Subcutaneous abdominal adipose tissue (tissue), 5 donors: ENCODE measurements around the gene MEIS1.

Experiments
- H3K27ac ChIP-seq: one replicate; pipeline ENCODE4 v1.7.0; 2013; ENCODE audit warnings: low read depth, mild to moderate bottlenecking, inconsistent platforms, low read length, moderate library complexity
- H3K27me3 ChIP-seq, 5 donors: one replicate each; pipeline ENCODE4 v1.7.0; 2013; ENCODE audit warnings: low read length in 5 of 5, inconsistent platforms in 1 of 5; ENCODE audit not compliant: control insufficient read depth in 5 of 5, insufficient read depth in 4 of 5
- H3K36me3 ChIP-seq, 5 donors: one replicate each; pipeline ENCODE4 v1.7.0; 2013; ENCODE audit warnings: low read length in 5 of 5; ENCODE audit not compliant: control insufficient read depth in 5 of 5, insufficient read depth in 5 of 5
- H3K4me1 ChIP-seq, 5 donors: one replicate each; pipeline ENCODE4 v1.7.0; 2013; ENCODE audit warnings: low read length in 5 of 5, mild to moderate bottlenecking in 3 of 5, moderate library complexity in 1 of 5; ENCODE audit not compliant: control insufficient read depth in 5 of 5, insufficient read depth in 5 of 5
- H3K4me3 ChIP-seq, 5 donors: one replicate each; pipeline ENCODE4 v1.7.0; 2013; ENCODE audit warnings: low read length in 5 of 5, low read depth in 1 of 5
- H3K9ac ChIP-seq, 5 donors: one replicate each; pipeline ENCODE4 v1.7.0; 2013; ENCODE audit warnings: low read length in 5 of 5, mild to moderate bottlenecking in 4 of 5, moderate library complexity in 3 of 5
- H3K9me3 ChIP-seq, 5 donors: one replicate each; pipeline ENCODE4 v1.7.0; 2013; ENCODE audit warnings: low read length in 5 of 5; ENCODE audit not compliant: control insufficient read depth in 5 of 5
- donor health status: healthy.
- donor health status: healthy.
- donor health status: healthy.
- donor health status: healthy.
- donor health status: healthy.

Gene MEIS1

DNA sequence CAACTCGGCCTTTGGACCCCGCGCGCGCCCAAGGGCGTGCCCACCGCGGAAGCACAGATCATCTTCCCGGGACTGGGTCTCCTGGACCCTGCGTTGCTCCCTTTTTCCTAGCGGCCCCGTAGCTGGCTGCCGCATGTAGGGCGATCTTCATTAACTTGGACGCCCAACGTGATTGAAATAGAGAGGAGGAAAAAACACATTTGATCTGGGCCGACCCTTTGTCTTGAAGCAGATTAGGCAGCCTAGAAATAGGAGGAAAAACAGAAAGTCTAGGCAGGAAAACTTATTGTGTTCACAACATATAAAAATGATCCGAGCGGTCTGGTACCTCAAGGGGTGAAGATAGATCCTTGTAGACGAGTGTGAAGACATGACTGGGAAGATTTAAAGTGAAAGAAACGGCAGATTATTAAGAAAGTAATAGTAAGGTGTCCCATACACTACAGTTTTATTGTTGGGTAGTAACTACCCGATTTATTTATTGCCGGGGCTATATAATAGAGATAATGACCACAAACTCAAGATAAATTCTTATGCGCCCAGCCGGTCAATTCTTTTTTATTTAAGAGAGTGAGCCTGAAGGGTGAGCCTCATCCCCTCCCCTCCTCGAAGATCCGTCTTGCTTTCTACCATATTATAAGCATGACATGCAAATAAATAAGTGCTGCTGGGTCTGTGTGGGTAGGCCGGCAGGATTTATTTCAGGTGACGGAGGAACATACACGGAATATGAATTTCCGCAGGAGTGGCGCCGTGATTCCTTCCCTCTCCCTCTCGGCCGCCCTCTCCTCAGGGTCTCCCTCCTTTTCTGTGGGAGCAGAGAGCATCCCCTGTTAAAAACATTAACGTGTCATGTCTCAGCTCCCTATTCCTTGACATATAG, 147.4 kb downstream of the MEIS1 start:
- Histone ChIP-seq H3K4me3 (peak overlapping the region in 4 of 5 donors; percentile 8 to 50 (median 36)), H3K4me1 (peaks cover 0 to 25% (median 19%) of the 10 kb centered on the region in 5 donors), H3K27ac (no peak overlapping the region), H3K36me3 (no peaks in the 10 kb centered on the region), H3K27me3 (peaks cover 36 to 62% (median 54%) of the 10 kb centered on the region in 5 donors), H3K9me3 (no peaks in the 10 kb centered on the region), H3K9ac (peak overlapping the region in 1 of 5 donors; percentile 56)

DNA sequence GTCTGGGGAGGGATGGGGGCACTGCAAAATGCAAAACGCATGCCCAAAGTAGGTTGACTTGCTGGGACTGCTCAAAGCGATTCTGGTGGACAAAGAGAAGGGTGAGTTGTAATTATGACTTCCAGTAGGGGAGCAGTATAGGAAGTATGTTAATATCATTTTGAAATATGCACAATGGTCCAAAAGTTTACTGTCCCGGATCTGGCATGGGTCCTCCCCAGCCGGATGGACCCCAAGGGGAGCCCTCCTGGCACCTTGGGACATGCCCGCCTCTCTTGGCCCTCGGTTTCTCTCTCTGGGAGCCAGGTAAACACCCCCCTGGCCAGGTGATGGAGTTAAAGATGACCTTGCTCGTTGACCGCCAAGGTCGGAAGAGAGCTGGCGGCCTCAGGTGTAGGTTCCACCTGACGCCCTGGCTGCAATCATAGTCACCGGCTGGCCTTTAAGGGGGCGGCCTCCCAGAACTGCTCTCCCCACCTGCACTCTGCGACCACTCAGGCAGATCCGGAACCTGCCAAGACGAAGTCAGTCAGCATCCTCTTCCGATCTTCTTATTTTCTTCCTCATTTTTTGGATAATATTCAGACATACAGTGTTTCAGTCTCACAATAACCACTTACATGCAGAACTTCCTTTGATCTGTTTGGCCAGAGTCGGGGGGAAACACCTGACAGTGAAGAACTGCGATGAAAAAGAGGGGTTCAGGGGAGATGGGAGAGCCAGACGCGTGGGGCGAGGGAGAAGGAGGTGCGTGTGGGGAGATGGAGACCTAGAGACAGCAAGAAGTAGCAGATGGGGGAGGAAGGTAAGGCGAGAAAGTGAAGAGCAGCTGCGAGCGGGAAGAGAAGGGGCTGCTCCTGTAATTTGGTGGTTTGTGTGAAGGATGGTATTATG, 148.3 kb downstream of the MEIS1 start:
- peak overlapping the region in 1 of 5 donors; percentile 8 for H3K4me3 ChIP-seq
- H3K27ac ChIP-seq, result no peak overlapping the region
- peaks cover 30 to 53% (median 45%) of the 10 kb centered on the region in 5 donors for H3K27me3 ChIP-seq

DNA sequence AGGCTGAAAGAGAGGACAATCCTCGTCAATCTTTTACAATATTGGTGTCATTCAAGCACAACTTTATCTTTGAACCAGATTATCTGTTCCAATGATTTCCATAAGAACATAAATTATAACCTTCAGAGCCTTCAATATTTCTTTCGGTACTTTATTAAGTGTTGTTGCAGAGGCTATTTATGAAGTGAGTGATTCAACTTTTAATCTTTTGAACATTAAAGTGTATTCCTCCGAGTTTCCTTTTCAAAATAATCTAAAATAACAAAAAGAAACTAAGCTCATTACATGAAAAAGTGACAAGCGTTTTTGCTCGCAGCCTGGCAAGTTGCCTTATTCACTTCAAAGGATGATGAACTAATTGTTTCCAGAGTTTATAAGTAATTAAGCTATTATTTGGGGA, 149.0 kb downstream of the MEIS1 start:
- no peak overlapping the region for H3K9ac ChIP-seq
- H3K27me3 ChIP-seq, result peaks cover 25 to 47% (median 40%) of the 10 kb centered on the region in 5 donors
- peaks cover 0 to 16% (median 12%) of the 10 kb centered on the region in 5 donors for H3K4me1 ChIP-seq
- no peaks in the 10 kb centered on the region for H3K9me3 ChIP-seq
- no peak overlapping the region for H3K27ac ChIP-seq
- H3K4me3 ChIP-seq, result no peak overlapping the region
- H3K36me3 ChIP-seq, result no peaks in the 10 kb centered on the region

More for the DNA sequence above, 148.3 kb downstream of the MEIS1 start:
- Histone ChIP-seq H3K9me3 (no peaks in the 10 kb centered on the region), H3K36me3 (no peaks in the 10 kb centered on the region), H3K9ac (no peak overlapping the region), H3K4me1 (peaks cover 0 to 16% (median 13%) of the 10 kb centered on the region in 5 donors)

DNA sequence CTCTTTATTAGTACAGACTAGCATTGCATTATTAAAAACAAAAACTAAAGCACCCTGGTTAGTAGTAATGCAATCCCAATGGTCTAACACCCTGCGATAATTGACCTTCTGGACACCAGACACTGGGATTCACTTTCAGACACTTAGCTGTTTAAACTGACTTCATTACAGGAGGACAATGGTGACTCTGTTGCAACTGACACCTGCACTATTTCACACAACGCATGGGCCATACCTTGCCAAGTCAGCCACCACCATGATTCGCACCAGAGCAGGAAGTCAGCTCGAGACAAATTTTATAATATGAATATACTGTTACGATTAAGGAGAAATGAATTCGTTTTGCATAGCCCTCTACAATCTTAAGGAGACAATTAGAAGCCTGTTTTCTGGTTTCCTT, 150.7 kb downstream of the MEIS1 start:
- H3K27me3 ChIP-seq, result peaks cover 24 to 36% (median 31%) of the 10 kb centered on the region in 5 donors
- H3K27ac ChIP-seq, result no peak overlapping the region
- peaks cover 0 to 16% (median 12%) of the 10 kb centered on the region in 5 donors for H3K4me1 ChIP-seq

DNA sequence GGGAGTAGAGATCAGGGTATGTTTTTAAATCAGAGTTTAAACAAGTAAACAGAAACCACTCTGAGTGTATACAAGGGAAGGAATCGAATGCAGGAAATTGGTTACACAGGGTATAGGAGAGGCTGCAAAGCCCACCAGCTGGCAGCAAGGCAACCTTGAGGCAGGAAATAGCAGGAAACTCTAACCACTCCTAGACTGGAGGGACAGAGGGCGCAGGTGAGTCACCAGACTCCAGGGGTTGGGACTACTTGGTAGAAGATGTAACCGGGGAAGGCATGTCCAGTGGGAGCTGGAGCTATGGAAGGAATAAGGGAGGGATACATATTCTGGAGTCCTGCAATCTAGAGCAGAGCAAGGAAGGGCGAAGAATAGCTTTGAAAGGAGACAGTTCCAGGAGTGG, 152.3 kb downstream of the MEIS1 start:
- H3K4me3 ChIP-seq, result no peak overlapping the region

More for the DNA sequence above, 150.7 kb downstream of the MEIS1 start:
- Histone ChIP-seq H3K36me3 (no peaks in the 10 kb centered on the region), H3K4me3 (no peak overlapping the region), H3K9ac (no peak overlapping the region), H3K9me3 (no peaks in the 10 kb centered on the region)

DNA sequence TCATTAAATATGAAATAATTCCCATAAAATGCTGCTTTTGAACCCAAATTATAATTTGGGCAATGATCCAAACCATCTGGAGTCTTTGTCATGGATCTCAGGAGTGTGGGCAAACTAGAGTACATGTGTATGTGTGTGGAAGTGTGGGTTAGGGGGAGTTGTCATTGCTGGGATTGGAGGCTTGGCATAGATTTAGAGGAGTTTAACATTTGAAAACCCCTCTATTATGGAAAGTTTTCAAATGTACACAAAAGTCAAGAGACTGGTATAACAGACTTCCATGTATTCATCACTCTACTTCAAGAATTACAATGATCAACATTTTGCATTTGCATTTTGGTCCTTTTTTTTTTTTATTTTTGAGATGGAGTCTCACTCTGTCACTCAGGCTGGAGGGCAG, 159.1 kb downstream of the MEIS1 start:
- Histone ChIP-seq H3K36me3 (no peaks in the 10 kb centered on the region), H3K27ac (no peak overlapping the region), H3K9me3 (peaks cover 0 to 3% (median 0%) of the 10 kb centered on the region in 5 donors)

More for the DNA sequence above, 152.3 kb downstream of the MEIS1 start:
- peaks cover 13 to 20% (median 17%) of the 10 kb centered on the region in 5 donors for H3K27me3 ChIP-seq
- no peaks in the 10 kb centered on the region for H3K9me3 ChIP-seq
- no peak overlapping the region for H3K9ac ChIP-seq
- peaks cover 0 to 2% (median 0%) of the 10 kb centered on the region in 5 donors for H3K4me1 ChIP-seq
- H3K36me3 ChIP-seq, result no peaks in the 10 kb centered on the region
- H3K27ac ChIP-seq, result no peak overlapping the region

DNA sequence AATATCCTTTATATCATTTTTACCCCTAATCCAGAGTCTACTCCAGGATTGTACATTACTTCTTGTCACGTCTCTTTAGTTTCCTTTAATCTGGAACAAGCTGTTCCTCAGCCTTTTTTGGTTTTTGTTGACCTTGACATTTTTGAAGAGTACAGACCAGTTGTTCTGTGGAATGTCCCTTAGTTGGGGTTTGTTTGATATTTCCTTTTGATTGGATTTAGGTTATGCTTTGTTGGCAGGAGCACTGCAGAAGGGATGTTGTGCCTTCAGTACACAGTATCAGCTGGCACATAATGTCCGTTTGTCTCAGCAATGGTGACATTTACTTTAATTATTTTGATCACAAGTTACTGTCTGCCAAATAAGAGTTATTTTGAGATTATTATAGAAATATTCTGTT, 160.6 kb downstream of the MEIS1 start:
- H3K27ac ChIP-seq, result no peak overlapping the region
- no peak overlapping the region for H3K4me3 ChIP-seq

More for the DNA sequence above, 159.1 kb downstream of the MEIS1 start:
- H3K4me3 ChIP-seq, result no peak overlapping the region
- no peaks in the 10 kb centered on the region for H3K4me1 ChIP-seq
- H3K9ac ChIP-seq, result no peak overlapping the region
- H3K27me3 ChIP-seq, result peaks cover 0 to 2% (median 0%) of the 10 kb centered on the region in 5 donors

DNA sequence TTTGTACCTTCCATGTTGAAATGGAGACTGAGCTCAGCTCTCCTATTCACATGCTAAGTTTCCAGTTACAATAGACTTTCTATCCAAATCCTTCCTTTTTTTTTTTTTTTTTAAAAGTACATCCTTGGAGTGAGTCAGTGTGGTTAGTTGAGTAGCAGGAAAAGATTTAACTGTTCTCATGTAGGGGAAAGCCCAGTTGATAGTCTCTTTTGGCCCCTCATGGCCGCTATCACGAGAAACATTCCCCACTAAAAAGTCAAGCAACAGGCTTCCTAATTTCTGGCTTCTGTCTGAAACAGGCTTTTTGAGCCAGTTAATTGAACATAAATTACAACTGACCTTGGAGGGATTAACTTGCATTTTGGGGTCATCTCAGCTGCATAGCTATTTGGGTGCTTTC, 161.3 kb downstream of the MEIS1 start:
- Histone ChIP-seq H3K4me1 (no peaks in the 10 kb centered on the region), H3K27ac (no peak overlapping the region), H3K9ac (no peak overlapping the region), H3K36me3 (no peaks in the 10 kb centered on the region), H3K4me3 (no peak overlapping the region), H3K9me3 (peaks cover 0 to 4% (median 0%) of the 10 kb centered on the region in 5 donors), H3K27me3 (peaks cover 0 to 2% (median 0%) of the 10 kb centered on the region in 5 donors)

More for the DNA sequence above, 160.6 kb downstream of the MEIS1 start:
- Histone ChIP-seq H3K27me3 (peaks cover 0 to 2% (median 0%) of the 10 kb centered on the region in 5 donors), H3K4me1 (no peaks in the 10 kb centered on the region), H3K36me3 (no peaks in the 10 kb centered on the region), H3K9me3 (peaks cover 0 to 4% (median 0%) of the 10 kb centered on the region in 5 donors), H3K9ac (no peak overlapping the region)

DNA sequence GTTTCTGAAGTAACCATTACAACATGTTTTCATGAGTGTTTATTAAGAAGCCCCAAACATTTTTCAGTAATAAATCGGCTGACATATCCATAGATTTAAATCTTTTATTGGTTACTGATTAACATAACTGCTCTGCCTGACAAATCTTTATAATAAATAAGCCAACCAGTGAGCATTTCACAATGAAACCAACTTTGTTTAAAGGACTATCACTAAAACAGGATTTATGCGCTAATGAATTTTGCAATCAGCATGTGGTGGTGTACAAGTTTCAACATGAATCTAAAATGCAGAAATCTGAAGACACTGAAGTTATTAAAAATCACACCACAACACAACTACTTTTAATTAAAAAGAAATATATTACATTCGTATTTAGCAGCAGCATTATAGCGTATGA, 166.7 kb downstream of the MEIS1 start:
- Histone ChIP-seq H3K36me3 (no peaks in the 10 kb centered on the region), H3K9me3 (peaks cover 0 to 4% (median 0%) of the 10 kb centered on the region in 5 donors)

More for the DNA sequence above, 166.7 kb downstream of the MEIS1 start:
- H3K4me3 ChIP-seq, result no peak overlapping the region
- H3K4me1 ChIP-seq, result no peaks in the 10 kb centered on the region
- no peak overlapping the region for H3K27ac ChIP-seq
- H3K27me3 ChIP-seq, result peaks cover 0 to 2% (median 0%) of the 10 kb centered on the region in 5 donors
- no peak overlapping the region for H3K9ac ChIP-seq
